NCI-H510A treated with DMSO at 0.1 percent for 48 hours (cell line): ENCODE results near the gene UHRF2.
"Not testable (repeated sequence)": the region's sequence is repeated elsewhere in the genome, so short reads cannot be mapped to it uniquely, and the experiment has no call there.

Experiments used
- DNase-seq: peaks from one replicate; lab custom pipeline; 2025; lab: John Stamatoyannopoulos, UW

UHRF2 gene

GRCh38 chr9:6489099-6489498 is 76.1 kb downstream of the UHRF2 start:
- no peak for DNase-seq

- DNase-seq, result no peak
Observed at GRCh38 chr9:6490863-6491262, 77.9 kb downstream of the UHRF2 start.

- no peak for DNase-seq
Observed at GRCh38 chr9:6495466-6495865, 82.5 kb downstream of the UHRF2 start.

GRCh38 chr9:6498982-6499381 is 86.0 kb downstream of the UHRF2 start:
- DNase-seq, result no peak

- DNase-seq, result no peak
Observed at GRCh38 chr9:6501526-6502210, 88.7 kb downstream of the UHRF2 start.

- no peak for DNase-seq
Observed at GRCh38 chr9:6502399-6502798, 89.4 kb downstream of the UHRF2 start.

GRCh38 chr9:6506571-6506970 is 93.6 kb downstream of the UHRF2 start:
- DNase-seq, result no peak

- DNase-seq, result no peak
Observed at GRCh38 chr9:6512085-6512657, 99.2 kb downstream of the UHRF2 start.

GRCh38 chr9:6522263-6522662 is 109.3 kb downstream of the UHRF2 start:
- no peak for DNase-seq

GRCh38 chr9:6525326-6526045 is 112.5 kb downstream of the UHRF2 start:
- no peak for DNase-seq

GRCh38 chr9:6535594-6535993 is 122.6 kb downstream of the UHRF2 start:
- no peak for DNase-seq

- DNase-seq, result no peak
Observed at GRCh38 chr9:6538666-6539071, 125.7 kb downstream of the UHRF2 start.

- not testable (repeated sequence) for DNase-seq
Observed at GRCh38 chr9:6542617-6543016, 129.6 kb downstream of the UHRF2 start.

- no peak for DNase-seq
Observed at GRCh38 chr9:6543204-6543603, 130.2 kb downstream of the UHRF2 start.

GRCh38 chr9:6545017-6545691 is 132.2 kb downstream of the UHRF2 start:
- no peak for DNase-seq

- peak; percentile 51 for DNase-seq
Observed at GRCh38 chr9:6549106-6549800, 136.3 kb downstream of the UHRF2 start.

- DNase-seq, result no peak
Observed at GRCh38 chr9:6551136-6551535, 138.1 kb downstream of the UHRF2 start.

- peak; percentile 12 for DNase-seq
Observed at GRCh38 chr9:6552033-6552432, 139.0 kb downstream of the UHRF2 start.

GRCh38 chr9:6552498-6553121 is 139.6 kb downstream of the UHRF2 start:
- DNase-seq, result no peak

- no peak for DNase-seq
Observed at GRCh38 chr9:6553866-6554265, 140.9 kb downstream of the UHRF2 start.
